ENCODE measurements around the gene NKX1-2.

- TF ChIP-seq EZH2 (IDR thresholded peaks at IDR 0.05), result no peak
- TF ChIP-seq POLR2AphosphoS5 (IDR thresholded peaks at IDR 0.05; ENCODE audit: borderline replicate concordance, low read depth, low read length), result no peak
These were observed 444 bp downstream of the NKX1-2 start for GRCh38 chr10:124449170-124450011.

Measured in SK-N-MC (cell line).